Stimulated activated naive CD8-positive, alpha-beta T cell treated with anti-CD3 and anti-CD28 coated beads, Interleukin-15, amount 100 ng/mL, for 72 hours (primary cell): ENCODE measurements around the gene SCAMP2.
"Not testable (repeated sequence)": the region's sequence is repeated elsewhere in the genome, so short reads cannot be mapped to it uniquely, and the experiment has no call there.

ENCODE experiments used
- ATAC-seq: fragments of 150-1000 bp; cut with Tn5 transposase; 2 replicates; pipeline ENCODE4 v1.10.0; 2021; ENCODE audit warnings: mild to moderate bottlenecking, moderate library complexity
- DNase-seq, 2 donors: peaks; one replicate each; pipeline ENCODE4 v3.0.0; 2021 to 2022
- H3K27ac Mint-ChIP-seq, 2 donors: one replicate each; pipeline ENCODE4 v1.8.0; 2022; ENCODE audit warnings: mild to moderate bottlenecking in 2 of 2, mixed read lengths in 2 of 2, moderate library complexity in 2 of 2
- H3K27me3 Mint-ChIP-seq: one replicate; pipeline ENCODE4 v1.8.0; 2022; ENCODE audit warnings: mixed read lengths
- H3K4me1 Mint-ChIP-seq: one replicate; pipeline ENCODE4 v1.8.0; 2022; ENCODE audit warnings: mild to moderate bottlenecking, mixed read lengths
- H3K4me3 Mint-ChIP-seq, 2 donors: one replicate each; pipeline ENCODE4 v1.8.0; 2022; ENCODE audit warnings: mild to moderate bottlenecking in 2 of 2, mixed read lengths in 2 of 2, moderate library complexity in 1 of 2
- H3K9me3 Mint-ChIP-seq, 2 donors: one replicate each; pipeline ENCODE4 v1.8.0; 2022; ENCODE audit warnings: mixed read lengths in 2 of 2

Gene SCAMP2

GRCh38 chr15:74873036-74873755 is at the start of gene SCAMP2:
Gene SCAMP2, minus strand, starts transcription at chr15:74873365. Its CDS starts 110 bp downstream, at chr15:74873255.
- Mint-ChIP-seq H3K4me1 (peaks cover 68% of the 10 kb centered on the region), H3K27ac (peak within 1 kb of the TSS; percentile 94 to 98), H3K4me3 (peak within 1 kb of the TSS; percentile 96 to 98), H3K27me3 (no peaks in the 10 kb centered on the region), H3K9me3 (peaks cover 0 to 7% of the 10 kb centered on the region in 2 donors)
- ATAC-seq (peak; percentile 94), DNase-seq (peak; percentile 92 to 93)

- ATAC-seq = no peak
- no peaks in the 10 kb centered on the region for H3K9me3 Mint-ChIP-seq
- no peak overlapping the region for H3K27ac Mint-ChIP-seq
Observed at GRCh38 chr15:74920456-74920855, 47.3 kb upstream of the SCAMP2 start.

GRCh38 chr15:74917676-74918075 is 44.5 kb upstream of the SCAMP2 start:
- H3K4me1 Mint-ChIP-seq = no peaks in the 10 kb centered on the region
- ATAC-seq = no peak
- H3K4me3 Mint-ChIP-seq = no peak overlapping the region
- H3K9me3 Mint-ChIP-seq = no peaks in the 10 kb centered on the region
- H3K27me3 Mint-ChIP-seq = no peaks in the 10 kb centered on the region
- no peak for DNase-seq
- H3K27ac Mint-ChIP-seq = no peak overlapping the region

More at GRCh38 chr15:74920456-74920855, 47.3 kb upstream of the SCAMP2 start:
- H3K27me3 Mint-ChIP-seq = no peaks in the 10 kb centered on the region
- H3K4me1 Mint-ChIP-seq = no peaks in the 10 kb centered on the region
- no peak overlapping the region for H3K4me3 Mint-ChIP-seq
- DNase-seq = no peak

GRCh38 chr15:74913799-74914198 is 40.6 kb upstream of the SCAMP2 start:
- DNase-seq, H3K4me3 Mint-ChIP-seq, ATAC-seq, H3K27ac Mint-ChIP-seq, H3K4me1 Mint-ChIP-seq, H3K9me3 Mint-ChIP-seq, H3K27me3 Mint-ChIP-seq: not testable (repeated sequence)

GRCh38 chr15:74913041-74913440 is 39.9 kb upstream of the SCAMP2 start:
- ATAC-seq = no peak
- no peaks in the 10 kb centered on the region for H3K27me3 Mint-ChIP-seq

GRCh38 chr15:74908635-74909034 is 35.5 kb upstream of the SCAMP2 start:
- ATAC-seq (no peak), DNase-seq (no peak)
- Mint-ChIP-seq H3K27ac (no peak overlapping the region), H3K4me1 (peaks cover 23% of the 10 kb centered on the region), H3K4me3 (no peak overlapping the region), H3K9me3 (no peaks in the 10 kb centered on the region), H3K27me3 (no peaks in the 10 kb centered on the region)

More at GRCh38 chr15:74913041-74913440, 39.9 kb upstream of the SCAMP2 start:
- Mint-ChIP-seq H3K9me3 (no peaks in the 10 kb centered on the region), H3K4me3 (no peak overlapping the region), H3K27ac (no peak overlapping the region), H3K4me1 (no peaks in the 10 kb centered on the region)
- no peak for DNase-seq

- no peaks in the 10 kb centered on the region for H3K27me3 Mint-ChIP-seq
- H3K4me3 Mint-ChIP-seq = peak overlapping the region; percentile 98 to 99
- H3K27ac Mint-ChIP-seq = peak overlapping the region; percentile 98 to 99
- H3K9me3 Mint-ChIP-seq = no peaks in the 10 kb centered on the region
- ATAC-seq (peak; percentile 8), DNase-seq (no peak)
- H3K4me1 Mint-ChIP-seq = peaks cover 25% of the 10 kb centered on the region
Observed at GRCh38 chr15:74907163-74907870, 34.2 kb upstream of the SCAMP2 start.

- Mint-ChIP-seq H3K4me1 (peaks cover 32% of the 10 kb centered on the region), H3K4me3 (peak within 1 kb of the TSS; percentile 98 to 99), H3K9me3 (no peaks in the 10 kb centered on the region), H3K27me3 (no peaks in the 10 kb centered on the region), H3K27ac (peak within 1 kb of the TSS; percentile 98 to 99)
- ATAC-seq = peak; percentile 91
- DNase-seq = peak; percentile 74 to 79
Observed at GRCh38 chr15:74906450-74907162, 33.4 kb upstream of the SCAMP2 start, which contains the start of gene FAM219B. Gene FAM219B, minus strand, starts transcription at chr15:74906851. Its CDS starts 51 bp downstream, at chr15:74906800.

- ATAC-seq (peak; percentile 51), DNase-seq (peak in 1 of 2 donors; percentile 33)
- Mint-ChIP-seq H3K27me3 (no peaks in the 10 kb centered on the region), H3K9me3 (no peaks in the 10 kb centered on the region), H3K4me1 (peaks cover 32% of the 10 kb centered on the region), H3K27ac (peak overlapping the region; percentile 82 to 91), H3K4me3 (peak overlapping the region; percentile 98 to 99)
Observed at GRCh38 chr15:74906067-74906449, 32.9 kb upstream of the SCAMP2 start.

GRCh38 chr15:74904190-74904805 is 31.1 kb upstream of the SCAMP2 start:
- Mint-ChIP-seq H3K27me3 (no peaks in the 10 kb centered on the region), H3K4me1 (peaks cover 38% of the 10 kb centered on the region), H3K9me3 (no peaks in the 10 kb centered on the region), H3K27ac (no peak overlapping the region), H3K4me3 (peak overlapping the region in 1 of 2 donors; percentile 29)
- DNase-seq (no peak), ATAC-seq (no peak)

- Mint-ChIP-seq H3K4me3 (no peak overlapping the region), H3K27me3 (no peaks in the 10 kb centered on the region), H3K4me1 (peaks cover 38% of the 10 kb centered on the region), H3K9me3 (no peaks in the 10 kb centered on the region), H3K27ac (no peak overlapping the region)
- ATAC-seq (no peak), DNase-seq (no peak)
Observed at GRCh38 chr15:74903676-74904075, 30.5 kb upstream of the SCAMP2 start.

GRCh38 chr15:74902295-74903075 is 29.3 kb upstream of the SCAMP2 start:
- no peak overlapping the region for H3K27ac Mint-ChIP-seq
- H3K27me3 Mint-ChIP-seq = no peaks in the 10 kb centered on the region
- H3K4me1 Mint-ChIP-seq = peaks cover 37% of the 10 kb centered on the region
- H3K4me3 Mint-ChIP-seq = no peak overlapping the region
- no peaks in the 10 kb centered on the region for H3K9me3 Mint-ChIP-seq
- ATAC-seq = no peak
- no peak for DNase-seq

GRCh38 chr15:74901612-74902063 is 28.5 kb upstream of the SCAMP2 start:
- DNase-seq = peak; percentile 58 to 60
- no peaks in the 10 kb centered on the region for H3K9me3 Mint-ChIP-seq
- no peaks in the 10 kb centered on the region for H3K27me3 Mint-ChIP-seq
- H3K27ac Mint-ChIP-seq = peak overlapping the region in 1 of 2 donors; percentile 42
- peaks cover 37% of the 10 kb centered on the region for H3K4me1 Mint-ChIP-seq
- no peak overlapping the region for H3K4me3 Mint-ChIP-seq
- peak; percentile 46 for ATAC-seq

GRCh38 chr15:74897300-74897701 is 24.1 kb upstream of the SCAMP2 start:
- ATAC-seq = no peak
- peaks cover 36% of the 10 kb centered on the region for H3K4me1 Mint-ChIP-seq

More at GRCh38 chr15:74897300-74897701, 24.1 kb upstream of the SCAMP2 start:
- no peaks in the 10 kb centered on the region for H3K9me3 Mint-ChIP-seq
- no peaks in the 10 kb centered on the region for H3K27me3 Mint-ChIP-seq
- peak overlapping the region in 1 of 2 donors; percentile 78 for H3K27ac Mint-ChIP-seq
- no peak for DNase-seq
- no peak overlapping the region for H3K4me3 Mint-ChIP-seq
